ENCODE results near the gene XRCC4. TPM values are rescaled to one million over a fixed set of nuclear protein-coding genes. Genes with fewer than 3 reads are reported as not detected.

The XRCC4 gene
- total RNA-seq, 1 experiment from 2014 or later, result 7.1 TPM

DNA sequence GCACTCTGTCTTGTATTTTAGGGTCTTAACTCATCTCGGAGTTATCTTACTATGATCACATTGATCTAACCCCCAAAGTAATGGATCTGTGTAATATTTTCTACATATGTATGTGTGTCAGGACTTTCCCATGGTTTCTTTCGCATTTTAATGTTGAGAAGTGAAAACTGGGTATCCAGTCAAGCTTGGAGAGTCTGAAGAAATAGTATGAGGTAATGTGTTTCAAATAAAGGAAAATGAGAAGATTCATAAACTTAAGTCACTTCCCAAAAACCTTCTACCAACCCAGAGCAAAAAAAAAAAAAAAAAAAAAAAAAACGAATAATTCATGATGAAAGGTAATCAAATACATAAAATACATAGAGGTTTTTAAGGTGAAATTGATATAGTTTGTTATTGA, 206.4 kb downstream of the XRCC4 start:
- ChIA-PET POLR2A (interaction anchor here (0.6 kb wide), 1 partner anchor 92 kb away, joined by 3 read pairs; no protein-coding TSS in a partner anchor), CTCF (no interaction called here)
- Mint-ChIP-seq H3K27me3 (ENCODE audit: insufficient read depth, unreplicated experiment) (no peaks in the 10 kb centered on the region), H3K27ac (ENCODE audit: low read depth, unreplicated experiment) (no peak overlapping the region), H3K4me1 (ENCODE audit: insufficient read depth, unreplicated experiment) (peaks cover 24% of the 10 kb centered on the region), H3K9me3 (ENCODE audit: unreplicated experiment) (no peaks in the 10 kb centered on the region), H3K4me3 (ENCODE audit: unreplicated experiment) (no peak overlapping the region), H3K36me3 (ENCODE audit: insufficient read depth, unreplicated experiment) (no peaks in the 10 kb centered on the region)
- intact Hi-C loops (cut with micrococcal nuclease), result no loop called here
- TF ChIP-seq, protein P1, sequence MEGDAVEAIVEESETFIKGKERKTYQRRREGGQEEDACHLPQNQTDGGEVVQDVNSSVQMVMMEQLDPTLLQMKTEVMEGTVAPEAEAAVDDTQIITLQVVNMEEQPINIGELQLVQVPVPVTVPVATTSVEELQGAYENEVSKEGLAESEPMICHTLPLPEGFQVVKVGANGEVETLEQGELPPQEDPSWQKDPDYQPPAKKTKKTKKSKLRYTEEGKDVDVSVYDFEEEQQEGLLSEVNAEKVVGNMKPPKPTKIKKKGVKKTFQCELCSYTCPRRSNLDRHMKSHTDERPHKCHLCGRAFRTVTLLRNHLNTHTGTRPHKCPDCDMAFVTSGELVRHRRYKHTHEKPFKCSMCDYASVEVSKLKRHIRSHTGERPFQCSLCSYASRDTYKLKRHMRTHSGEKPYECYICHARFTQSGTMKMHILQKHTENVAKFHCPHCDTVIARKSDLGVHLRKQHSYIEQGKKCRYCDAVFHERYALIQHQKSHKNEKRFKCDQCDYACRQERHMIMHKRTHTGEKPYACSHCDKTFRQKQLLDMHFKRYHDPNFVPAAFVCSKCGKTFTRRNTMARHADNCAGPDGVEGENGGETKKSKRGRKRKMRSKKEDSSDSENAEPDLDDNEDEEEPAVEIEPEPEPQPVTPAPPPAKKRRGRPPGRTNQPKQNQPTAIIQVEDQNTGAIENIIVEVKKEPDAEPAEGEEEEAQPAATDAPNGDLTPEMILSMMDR (IDR thresholded peaks at IDR 0.05; ENCODE audit: unreplicated experiment), result no peak
- no TSS peak for BruUV-seq (replicated peaks)
- DNase-seq (ENCODE audit: unreplicated experiment), result no peak

DNA sequence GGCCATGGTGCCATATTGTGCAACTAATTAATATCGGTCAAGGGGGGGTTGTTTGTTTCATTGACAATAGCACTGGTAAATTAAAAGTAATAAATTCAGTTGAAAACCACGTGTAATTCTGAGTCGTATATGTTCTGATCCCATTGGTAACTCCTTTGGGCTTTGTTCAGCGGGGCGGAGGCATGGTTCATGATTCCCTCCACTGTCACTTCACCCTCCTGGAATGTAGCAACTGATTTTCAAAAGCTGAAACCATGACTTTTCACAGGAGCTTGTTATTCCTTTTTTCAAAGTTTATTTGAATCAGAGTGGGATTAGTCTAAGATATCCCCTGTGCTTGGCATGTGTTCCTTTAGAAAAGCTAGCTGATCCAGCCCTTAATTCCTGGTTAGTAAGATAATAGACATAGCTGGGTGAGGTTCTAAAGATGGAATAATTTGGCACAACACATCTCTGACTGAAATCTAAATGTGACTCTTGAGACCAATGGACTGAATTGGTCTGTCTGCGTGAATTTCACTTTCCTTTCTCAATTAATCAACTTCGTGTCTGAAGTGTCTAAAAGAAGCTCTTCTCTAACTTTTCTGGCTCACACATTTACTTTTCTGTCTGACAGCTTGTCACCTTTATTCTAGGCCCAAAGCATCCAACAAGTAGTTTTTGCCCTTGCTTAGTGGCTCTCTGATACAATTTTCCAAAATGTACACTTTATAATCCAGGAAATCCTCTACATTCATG, 208.5 kb downstream of the XRCC4 start:
- ChIA-PET CTCF (interaction anchor here (0.6 kb wide), 1 partner anchor 132 kb away, joined by 3 read pairs; no protein-coding TSS in a partner anchor), POLR2A (no interaction called here)
- H3K36me3 Mint-ChIP-seq (ENCODE audit: insufficient read depth, unreplicated experiment), result no peaks in the 10 kb centered on the region
- no peaks in the 10 kb centered on the region for H3K9me3 Mint-ChIP-seq (ENCODE audit: unreplicated experiment)
- BruUV-seq (replicated peaks), result no TSS peak
- TF ChIP-seq, protein P1 (IDR thresholded peaks at IDR 0.05; ENCODE audit: unreplicated experiment), result no peak
- no peaks in the 10 kb centered on the region for H3K27me3 Mint-ChIP-seq (ENCODE audit: insufficient read depth, unreplicated experiment)
- H3K27ac Mint-ChIP-seq (ENCODE audit: low read depth, unreplicated experiment), result no peak overlapping the region
- intact Hi-C loops (cut with micrococcal nuclease), result no loop called here
- no peak for DNase-seq (ENCODE audit: unreplicated experiment)
- peaks cover 23% of the 10 kb centered on the region for H3K4me1 Mint-ChIP-seq (ENCODE audit: insufficient read depth, unreplicated experiment)
- H3K4me3 Mint-ChIP-seq (ENCODE audit: unreplicated experiment), result no peak overlapping the region

DNA sequence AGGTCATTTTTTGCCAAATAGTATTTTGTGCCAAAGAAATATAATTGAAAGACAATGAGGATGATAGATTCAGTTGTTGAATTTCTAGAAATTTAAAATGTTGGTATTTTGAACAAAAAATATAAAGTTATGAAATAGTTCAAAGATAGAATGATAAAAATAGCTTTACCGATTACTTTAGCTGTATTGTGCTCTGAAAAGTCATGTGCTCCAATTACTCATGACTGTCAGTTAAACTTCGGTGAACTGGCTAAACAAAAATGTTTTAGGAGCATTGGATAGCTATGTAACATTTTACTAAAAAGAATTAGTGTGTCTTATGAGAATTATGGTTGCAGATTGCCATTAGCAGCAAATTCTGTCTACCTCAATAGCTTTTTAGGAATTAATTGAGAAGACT, 216.9 kb downstream of the XRCC4 start:
- DNase-seq (ENCODE audit: unreplicated experiment), result no peak
- no peaks in the 10 kb centered on the region for H3K36me3 Mint-ChIP-seq (ENCODE audit: insufficient read depth, unreplicated experiment)
- POLR2A ChIA-PET, result interaction anchor here (0.6 kb wide), 1 partner anchor 118 kb away, joined by 4 read pairs; no protein-coding TSS in a partner anchor

DNA sequence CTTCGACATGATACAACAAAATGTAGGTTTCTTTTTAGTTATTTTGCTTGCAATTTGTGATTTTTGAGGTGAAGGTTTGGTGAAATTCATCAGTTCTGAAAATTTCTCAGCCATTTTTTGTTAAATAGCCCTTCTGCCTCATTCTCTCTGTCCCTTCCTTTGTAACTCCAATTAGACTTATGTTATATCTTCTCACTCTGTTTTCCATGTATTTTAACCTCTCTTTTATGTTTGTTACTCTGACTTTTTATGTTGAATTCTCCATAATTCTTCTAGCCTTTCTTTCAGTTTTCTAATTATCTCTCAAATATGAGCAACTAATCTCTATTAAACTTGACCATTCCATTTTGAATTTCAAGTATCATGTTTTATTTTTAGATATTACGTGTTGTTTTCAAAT, 222.0 kb downstream of the XRCC4 start:
- Mint-ChIP-seq H3K4me3 (ENCODE audit: unreplicated experiment) (no peak overlapping the region), H3K9me3 (ENCODE audit: unreplicated experiment) (peaks cover 13% of the 10 kb centered on the region), H3K27me3 (ENCODE audit: insufficient read depth, unreplicated experiment) (no peaks in the 10 kb centered on the region), H3K27ac (ENCODE audit: low read depth, unreplicated experiment) (no peak overlapping the region), H3K4me1 (ENCODE audit: insufficient read depth, unreplicated experiment) (no peaks in the 10 kb centered on the region), H3K36me3 (ENCODE audit: insufficient read depth, unreplicated experiment) (no peaks in the 10 kb centered on the region)
- intact Hi-C loops (cut with micrococcal nuclease), result no loop called here
- BruUV-seq (replicated peaks), result no TSS peak
- no peak for DNase-seq (ENCODE audit: unreplicated experiment)
- TF ChIP-seq, protein P1 (IDR thresholded peaks at IDR 0.05; ENCODE audit: unreplicated experiment), result no peak
- CTCF ChIA-PET, result no interaction called here
- POLR2A ChIA-PET, result interaction anchor here (0.6 kb wide), 1 partner anchor 8 kb away, joined by 3 read pairs; no protein-coding TSS in a partner anchor

More for the DNA sequence above, 216.9 kb downstream of the XRCC4 start:
- H3K4me3 Mint-ChIP-seq (ENCODE audit: unreplicated experiment), result no peak overlapping the region
- no peaks in the 10 kb centered on the region for H3K27me3 Mint-ChIP-seq (ENCODE audit: insufficient read depth, unreplicated experiment)
- no peaks in the 10 kb centered on the region for H3K4me1 Mint-ChIP-seq (ENCODE audit: insufficient read depth, unreplicated experiment)
- peaks cover 8% of the 10 kb centered on the region for H3K9me3 Mint-ChIP-seq (ENCODE audit: unreplicated experiment)
- intact Hi-C loops (cut with micrococcal nuclease), result no loop called here
- no TSS peak for BruUV-seq (replicated peaks)
- CTCF ChIA-PET, result interaction anchor here (0.5 kb wide), 1 partner anchor 16 kb away, joined by 3 read pairs; no protein-coding TSS in a partner anchor
- H3K27ac Mint-ChIP-seq (ENCODE audit: low read depth, unreplicated experiment), result no peak overlapping the region
- TF ChIP-seq, protein P1 (IDR thresholded peaks at IDR 0.05; ENCODE audit: unreplicated experiment), result no peak

Data from MCF 10A (cell line).